ENCODE data around the gene ANXA2. TPM values are rescaled to one million over a fixed set of nuclear protein-coding genes. Genes with fewer than 3 reads are reported as not detected.

The ANXA2 gene
- total RNA-seq, 1 experiment from 2014 or later, result 1,903 TPM

DNA sequence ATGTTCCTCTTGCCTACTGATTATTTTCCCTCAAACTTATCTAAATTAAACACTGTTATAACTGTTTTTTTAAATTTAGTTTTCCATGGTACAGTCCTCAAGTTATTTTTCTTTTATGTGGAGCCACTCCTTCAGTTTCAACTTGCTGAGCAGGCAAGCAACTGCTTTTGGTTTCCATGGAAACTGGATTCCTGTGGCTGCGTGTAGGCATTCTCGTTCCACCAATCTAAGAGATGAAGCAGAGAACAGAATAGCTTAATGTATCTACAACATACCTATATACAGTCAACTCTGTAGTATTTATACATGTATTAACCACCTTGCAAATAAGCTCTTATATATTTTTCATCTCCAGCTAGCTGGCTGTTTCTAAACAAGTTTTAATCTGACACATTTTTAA is 25.8 kb upstream of the ANXA2 start:
- in situ Hi-C loops (cut with HindIII; ENCODE audit: low pct_unique_long_range_greater_than_20kb, low sequenced_read_pairs) (no loop called here), intact Hi-C loops (cut with micrococcal nuclease; ENCODE audit: unreplicated experiment) (no loop called here)
- BruUV-seq (replicated peaks), result no TSS peak
- TF ChIP-seq TCF7L2 (IDR thresholded peaks at IDR 0.05; ENCODE audit: low read depth, low read length), result no peak
- TF ChIP-seq, protein P1, sequence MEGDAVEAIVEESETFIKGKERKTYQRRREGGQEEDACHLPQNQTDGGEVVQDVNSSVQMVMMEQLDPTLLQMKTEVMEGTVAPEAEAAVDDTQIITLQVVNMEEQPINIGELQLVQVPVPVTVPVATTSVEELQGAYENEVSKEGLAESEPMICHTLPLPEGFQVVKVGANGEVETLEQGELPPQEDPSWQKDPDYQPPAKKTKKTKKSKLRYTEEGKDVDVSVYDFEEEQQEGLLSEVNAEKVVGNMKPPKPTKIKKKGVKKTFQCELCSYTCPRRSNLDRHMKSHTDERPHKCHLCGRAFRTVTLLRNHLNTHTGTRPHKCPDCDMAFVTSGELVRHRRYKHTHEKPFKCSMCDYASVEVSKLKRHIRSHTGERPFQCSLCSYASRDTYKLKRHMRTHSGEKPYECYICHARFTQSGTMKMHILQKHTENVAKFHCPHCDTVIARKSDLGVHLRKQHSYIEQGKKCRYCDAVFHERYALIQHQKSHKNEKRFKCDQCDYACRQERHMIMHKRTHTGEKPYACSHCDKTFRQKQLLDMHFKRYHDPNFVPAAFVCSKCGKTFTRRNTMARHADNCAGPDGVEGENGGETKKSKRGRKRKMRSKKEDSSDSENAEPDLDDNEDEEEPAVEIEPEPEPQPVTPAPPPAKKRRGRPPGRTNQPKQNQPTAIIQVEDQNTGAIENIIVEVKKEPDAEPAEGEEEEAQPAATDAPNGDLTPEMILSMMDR (IDR thresholded peaks at IDR 0.05), result no peak
- TF ChIP-seq, protein P2, sequence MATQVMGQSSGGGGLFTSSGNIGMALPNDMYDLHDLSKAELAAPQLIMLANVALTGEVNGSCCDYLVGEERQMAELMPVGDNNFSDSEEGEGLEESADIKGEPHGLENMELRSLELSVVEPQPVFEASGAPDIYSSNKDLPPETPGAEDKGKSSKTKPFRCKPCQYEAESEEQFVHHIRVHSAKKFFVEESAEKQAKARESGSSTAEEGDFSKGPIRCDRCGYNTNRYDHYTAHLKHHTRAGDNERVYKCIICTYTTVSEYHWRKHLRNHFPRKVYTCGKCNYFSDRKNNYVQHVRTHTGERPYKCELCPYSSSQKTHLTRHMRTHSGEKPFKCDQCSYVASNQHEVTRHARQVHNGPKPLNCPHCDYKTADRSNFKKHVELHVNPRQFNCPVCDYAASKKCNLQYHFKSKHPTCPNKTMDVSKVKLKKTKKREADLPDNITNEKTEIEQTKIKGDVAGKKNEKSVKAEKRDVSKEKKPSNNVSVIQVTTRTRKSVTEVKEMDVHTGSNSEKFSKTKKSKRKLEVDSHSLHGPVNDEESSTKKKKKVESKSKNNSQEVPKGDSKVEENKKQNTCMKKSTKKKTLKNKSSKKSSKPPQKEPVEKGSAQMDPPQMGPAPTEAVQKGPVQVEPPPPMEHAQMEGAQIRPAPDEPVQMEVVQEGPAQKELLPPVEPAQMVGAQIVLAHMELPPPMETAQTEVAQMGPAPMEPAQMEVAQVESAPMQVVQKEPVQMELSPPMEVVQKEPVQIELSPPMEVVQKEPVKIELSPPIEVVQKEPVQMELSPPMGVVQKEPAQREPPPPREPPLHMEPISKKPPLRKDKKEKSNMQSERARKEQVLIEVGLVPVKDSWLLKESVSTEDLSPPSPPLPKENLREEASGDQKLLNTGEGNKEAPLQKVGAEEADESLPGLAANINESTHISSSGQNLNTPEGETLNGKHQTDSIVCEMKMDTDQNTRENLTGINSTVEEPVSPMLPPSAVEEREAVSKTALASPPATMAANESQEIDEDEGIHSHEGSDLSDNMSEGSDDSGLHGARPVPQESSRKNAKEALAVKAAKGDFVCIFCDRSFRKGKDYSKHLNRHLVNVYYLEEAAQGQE (IDR thresholded peaks at IDR 0.05; ENCODE audit: insufficient read depth in 1 of 2, low read depth in 2 of 2, low read length in 1 of 2), result no peak
- TF ChIP-seq POLR2AphosphoS5 (IDR thresholded peaks at IDR 0.05; ENCODE audit: low read depth, low read length), result no peak
- no peak for TF ChIP-seq SIN3A (IDR thresholded peaks at IDR 0.05; ENCODE audit: borderline replicate concordance, insufficient read depth, low read depth, low read length)
- H3K36me3 ChIP-seq (ENCODE audit: control insufficient read depth, insufficient read depth, low read length), result peaks cover 11% of the 10 kb centered on the region; the same call in 1 of the 2 replicates
- DNase-seq (ENCODE audit: low read depth, low spot score) (no peak), ATAC-seq (0 out of 2 replicates have a peak, but pooled peaks have one; percentile 58)
- H3K4me1 ChIP-seq (ENCODE audit: control insufficient read depth, insufficient read depth, low read length), result no peaks in the 10 kb centered on the region
- ChIA-PET CTCF (no interaction called here), POLR2A (interaction anchor here (0.6 to 1.1 kb wide), 2 partner anchors 22 to 23 kb away, joined by 3 to 4 read pairs; no protein-coding TSS in a partner anchor)
- H3K27ac ChIP-seq (ENCODE audit: low read length), result no peak overlapping the region
- no peak overlapping the region for H3K4me3 ChIP-seq (ENCODE audit: low read depth in 2 of 2, low read length in 2 of 2)
- no peaks in the 10 kb centered on the region for H3K9me3 ChIP-seq (ENCODE audit: control insufficient read depth, insufficient read depth, low read depth, low read length)
- no peaks in the 10 kb centered on the region for H3K27me3 ChIP-seq (ENCODE audit: control insufficient read depth, insufficient read depth, low read length)

DNA sequence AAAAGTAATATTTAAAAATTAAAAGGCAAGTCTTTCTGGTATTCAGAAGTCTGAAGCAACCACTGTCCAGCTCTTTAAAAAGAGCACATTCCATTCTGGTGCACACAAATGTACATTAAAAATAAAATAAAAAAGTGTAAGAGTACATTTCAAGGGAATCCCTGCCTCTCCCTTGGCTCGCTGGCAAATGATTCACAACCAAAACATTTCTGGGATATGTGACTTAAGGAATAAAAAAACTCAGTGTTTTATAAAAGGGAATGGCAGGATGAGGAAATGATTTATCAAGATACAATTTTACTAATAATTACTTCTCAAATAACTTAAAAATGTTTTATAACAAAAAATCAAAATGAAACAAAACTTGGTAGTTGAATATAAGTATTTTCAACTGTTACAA is 23.8 kb upstream of the ANXA2 start:
- intact Hi-C loops (cut with micrococcal nuclease; ENCODE audit: unreplicated experiment) (no loop called here), in situ Hi-C loops (cut with HindIII; ENCODE audit: low pct_unique_long_range_greater_than_20kb, low sequenced_read_pairs) (no loop called here)
- ChIA-PET POLR2A (interaction anchor here (0.6 kb wide), 1 partner anchor 10 kb away, joined by 3 read pairs; no protein-coding TSS in a partner anchor), CTCF (no interaction called here)
- no peaks in the 10 kb centered on the region for H3K9me3 ChIP-seq (ENCODE audit: control insufficient read depth, insufficient read depth, low read depth, low read length)
- no peak for ATAC-seq
- H3K36me3 ChIP-seq (ENCODE audit: control insufficient read depth, insufficient read depth, low read length), result 0 out of 2 replicates have a peak, but pooled peaks cover 11% of the 10 kb centered on the region
- DNase-seq (ENCODE audit: low read depth, low spot score), result no peak
- H3K27ac ChIP-seq (ENCODE audit: low read length), result no peak overlapping the region
- no peaks in the 10 kb centered on the region for H3K27me3 ChIP-seq (ENCODE audit: control insufficient read depth, insufficient read depth, low read length)
- TF ChIP-seq, protein P1 (IDR thresholded peaks at IDR 0.05), result no peak
- no peak for TF ChIP-seq POLR2AphosphoS5 (IDR thresholded peaks at IDR 0.05; ENCODE audit: low read depth, low read length)
- TF ChIP-seq SIN3A (IDR thresholded peaks at IDR 0.05; ENCODE audit: borderline replicate concordance, insufficient read depth, low read depth, low read length), result no peak
- TF ChIP-seq TCF7L2 (IDR thresholded peaks at IDR 0.05; ENCODE audit: low read depth, low read length), result no peak
- TF ChIP-seq, protein P2 (IDR thresholded peaks at IDR 0.05; ENCODE audit: insufficient read depth in 1 of 2, low read depth in 2 of 2, low read length in 1 of 2), result no peak
- H3K4me1 ChIP-seq (ENCODE audit: control insufficient read depth, insufficient read depth, low read length), result no peaks in the 10 kb centered on the region
- BruUV-seq (replicated peaks), result no TSS peak
- H3K4me3 ChIP-seq (ENCODE audit: low read depth in 2 of 2, low read length in 2 of 2), result no peak overlapping the region

All from Panc1 (cell line).